GM12878 (cell line): ENCODE data around the gene TBATA.

Experiments used
- JUND ChIP-seq: IDR thresholded peaks from 2 replicates; pipeline ENCODE4 v1.6.1; 2012; ENCODE audit warnings: low read depth, mild to moderate bottlenecking, low read length, improper control_type of control experiment, moderate library complexity
- RAD21 ChIP-seq: IDR thresholded peaks from 2 replicates; pipeline ENCODE4 v1.6.1; 2011; ENCODE audit warnings: mild to moderate bottlenecking, low read depth, low read length, moderate library complexity; ENCODE audit not compliant: insufficient read depth
- SIX5 ChIP-seq: IDR thresholded peaks from 2 replicates; pipeline ENCODE4 v1.6.1; 2011; ENCODE audit warnings: mild to moderate bottlenecking, low read depth, low read length, moderate library complexity; ENCODE audit not compliant: severe bottlenecking

DNA sequence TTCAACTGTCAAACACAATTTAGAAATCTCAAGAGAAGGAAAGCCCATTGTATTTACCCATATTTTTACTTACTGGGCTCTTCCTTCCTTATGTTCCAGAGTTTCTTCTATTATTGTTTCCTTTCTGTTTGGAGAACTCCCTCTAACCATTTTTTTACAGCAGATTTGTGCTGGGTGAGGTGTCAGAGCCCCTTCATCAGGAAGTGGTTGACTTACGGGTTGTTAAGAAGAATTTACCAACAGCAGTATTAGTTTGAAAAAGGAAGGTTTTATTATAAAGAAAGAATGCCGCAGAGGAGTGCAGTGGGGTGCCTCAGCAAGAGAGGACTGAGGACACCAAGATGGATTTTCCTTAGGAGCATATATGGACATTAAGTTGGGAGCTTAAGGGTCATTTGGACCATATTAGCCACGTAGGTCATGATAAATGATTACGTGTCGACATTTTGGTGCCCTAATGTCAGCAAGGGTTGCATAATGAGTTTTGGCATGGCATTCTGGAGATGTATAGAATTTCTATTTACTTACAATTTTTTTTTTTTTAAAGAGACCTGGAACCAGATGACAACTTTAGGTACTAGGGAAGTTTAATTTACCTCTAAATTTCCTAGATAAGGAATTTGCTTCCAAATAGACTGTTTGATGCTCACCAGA, 6.3 kb upstream of the TBATA start:
- TF ChIP-seq SIX5 = no peak
- no peak for TF ChIP-seq RAD21
- no peak for TF ChIP-seq JUND
